Aorta (tissue), 5 donors: ENCODE measurements around the gene NUDT12. TPM values are rescaled to one million over a fixed set of nuclear protein-coding genes. Genes with fewer than 3 reads are reported as not detected.
A peak's percentile ranks its signal among the peaks of the same experiment; 100 is the strongest.

Experiments used
- ATAC-seq: fragments of 200-7000 bp; cut with Tn5 transposase; one replicate; pipeline ENCODE4 v1.9.1; 2022; ENCODE audit warnings: moderate library complexity; ENCODE audit not compliant: low FRiP score
- DNase-seq, 2 donors: peaks; one replicate each; pipeline ENCODE4 v3.0.0-alpha.2; 2020
- H3K27ac ChIP-seq, 2 donors: one replicate each; pipeline ENCODE4 v1.5.1; 2013; ENCODE audit warnings: low read length in 2 of 2, mild to moderate bottlenecking in 2 of 2, moderate library complexity in 2 of 2, control low read depth in 1 of 2, inconsistent platforms in 1 of 2, low read depth in 1 of 2
- H3K27me3 ChIP-seq, 2 donors: one replicate each; pipeline ENCODE4 v1.6.1; 2013; ENCODE audit warnings: control low read depth in 1 of 2, low read length in 1 of 2, mild to moderate bottlenecking in 1 of 2, moderate library complexity in 1 of 2; ENCODE audit not compliant: insufficient read depth in 2 of 2, control insufficient read depth in 1 of 2
- H3K36me3 ChIP-seq, 2 donors: one replicate each; pipeline ENCODE4 v1.6.1; 2013; ENCODE audit warnings: control low read depth in 1 of 2, low read length in 1 of 2, mild to moderate bottlenecking in 1 of 2; ENCODE audit not compliant: insufficient read depth in 2 of 2, control insufficient read depth in 1 of 2
- H3K4me1 ChIP-seq, 2 donors: one replicate each; pipeline ENCODE4 v1.6.1; 2013; ENCODE audit warnings: low read length in 2 of 2, control low read depth in 1 of 2, mild to moderate bottlenecking in 1 of 2, moderate library complexity in 1 of 2; ENCODE audit not compliant: insufficient read depth in 2 of 2, control insufficient read depth in 1 of 2
- H3K4me3 ChIP-seq, 2 donors: one replicate each; pipeline ENCODE4 v1.5.1; 2013; ENCODE audit warnings: low read length in 2 of 2, control low read depth in 1 of 2, mild to moderate bottlenecking in 1 of 2
- H3K9me3 ChIP-seq: one replicate; pipeline ENCODE4 v1.6.1; 2013; ENCODE audit warnings: mild to moderate bottlenecking, low read length; ENCODE audit not compliant: control insufficient read depth
- WGBS, 2 donors: extraction: QIAGEN DNeasy Blood & Tissue Kit; methylation state at CpG; one replicate each; pipeline ENCODE4 v1.1.7; 2013; 5-methylcytosine and 5-hydroxymethylcytosine counted together
- intact Hi-C, 2 donors: fragments of 100-400 bp; cut with DNase I; formaldehyde crosslinking; loops; one replicate each; pipeline versions ENCODE4 v1.14.2 to v1.15.0; 2022
- polyA plus RNA-seq, 2 donors: library from polyadenylated mRNA; stranded (reverse); fragments of 200-250 nt; gene quantifications; one replicate each; pipeline ENCODE4 v1.2.3, GENCODE V29; 2013
- total RNA-seq, 2 donors: library from RNA; stranded (reverse); fragmentation: NEBNext Ultra II Directional; extraction: Animal tissue kit (Norgen Biotek cat#: 25700); gene quantifications; one replicate each; pipeline ENCODE4 v1.2.1, GENCODE V29; 2021
- donor health status: healthy with polysubstance abuse.
- donor health status: Bipolar disorder and iron deficiency.
- donor health status: DM: no; HTN: no; CAD: no.
- donor health status: DM: no; HTN: no; CAD: no.
- donor health status: DM: yes; HTN: yes; CAD: no.

The NUDT12 gene
- total and polyA plus RNA-seq, 4 donors = 3.1 to 9.4 (median 7.9) TPM

DNA sequence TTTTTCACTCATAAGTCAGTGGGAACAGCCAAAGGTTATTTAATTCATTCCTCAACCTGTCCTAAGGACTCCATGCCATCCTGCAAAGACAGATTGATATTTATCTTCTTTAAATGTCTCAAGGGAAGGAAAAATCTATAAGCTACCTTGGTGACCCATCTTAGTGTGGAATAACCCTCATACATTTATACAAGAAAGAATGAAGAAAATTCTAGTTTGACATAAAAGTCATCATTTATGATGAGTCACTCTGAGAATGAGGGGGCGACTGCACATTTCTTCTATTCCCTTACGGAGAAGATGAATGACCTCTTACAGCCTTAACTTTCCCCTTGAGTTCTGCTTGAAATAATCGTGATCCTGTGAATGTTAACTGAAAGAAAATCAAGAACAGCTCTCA lies 26.8 kb upstream of the NUDT12 start:
- H3K9me3 ChIP-seq = no peaks in the 10 kb centered on the region
- no peak overlapping the region for H3K27ac ChIP-seq
- no peaks in the 10 kb centered on the region for H3K36me3 ChIP-seq
- H3K27me3 ChIP-seq = no peaks in the 10 kb centered on the region
- no peak overlapping the region for H3K4me3 ChIP-seq
- DNase-seq (no peak), ATAC-seq (no peak)
- intact Hi-C loops = no loop called here
- WGBS, 2 donors = 35 to 37% methylated on average over 3 of the region's 3 CpGs
- H3K4me1 ChIP-seq = no peaks in the 10 kb centered on the region

DNA sequence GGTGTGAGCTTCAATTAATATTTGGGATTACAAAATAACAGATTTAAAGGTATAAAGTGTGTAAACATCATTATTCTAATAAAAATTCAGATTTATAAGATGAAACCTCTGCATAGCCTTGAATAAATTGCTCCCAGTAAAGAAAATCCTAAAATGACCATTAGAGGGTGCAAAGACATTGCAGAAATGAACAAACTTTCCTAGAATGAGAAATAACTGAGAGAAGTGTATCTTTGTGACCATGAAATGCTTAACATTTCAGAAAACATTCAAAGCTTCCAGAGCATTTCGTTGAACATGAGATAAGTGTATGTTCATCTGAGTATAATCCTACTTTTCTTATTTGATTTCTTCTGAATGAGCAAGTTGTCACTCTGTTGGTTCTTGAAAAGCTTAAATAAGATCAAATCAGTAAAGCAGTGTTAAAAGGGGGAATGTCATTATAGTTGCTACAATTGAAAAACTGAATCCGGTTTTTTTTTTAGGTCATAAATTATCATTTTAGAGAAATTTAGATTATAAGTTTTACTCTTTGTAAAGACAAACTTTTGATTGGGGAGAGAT lies 24.7 kb upstream of the NUDT12 start:
- Histone ChIP-seq H3K36me3 (no peaks in the 10 kb centered on the region), H3K4me3 (no peak overlapping the region), H3K27me3 (no peaks in the 10 kb centered on the region), H3K27ac (no peak overlapping the region), H3K4me1 (no peaks in the 10 kb centered on the region), H3K9me3 (no peaks in the 10 kb centered on the region)
- WGBS, 2 donors = 13% methylated on average over 2 of the region's 2 CpGs
- DNase-seq (no peak), ATAC-seq (no peak)
- intact Hi-C loops = no loop called here

DNA sequence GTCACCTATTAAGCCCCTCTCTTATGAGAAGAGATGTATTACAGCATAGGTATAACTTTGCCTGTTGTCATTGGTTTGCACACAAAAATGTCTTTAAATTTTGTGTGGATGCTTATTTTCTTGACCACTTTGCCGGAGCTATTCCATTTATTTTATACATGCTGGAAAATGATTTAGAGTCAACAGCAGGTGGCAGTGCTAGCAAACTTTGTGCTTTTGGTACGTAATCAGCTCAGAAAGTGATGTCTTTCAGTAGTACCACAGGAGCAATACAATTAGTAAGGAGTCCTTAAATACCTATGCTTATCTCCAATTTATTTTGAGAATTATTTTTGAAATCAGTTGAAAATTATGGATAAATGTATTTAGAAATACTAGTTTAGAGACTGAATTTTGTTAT lies 19.8 kb upstream of the NUDT12 start:
- 23 to 37% methylated on average over 2 of the region's 2 CpGs for WGBS, 2 donors
- Histone ChIP-seq H3K9me3 (no peaks in the 10 kb centered on the region), H3K27me3 (no peaks in the 10 kb centered on the region), H3K4me3 (no peak overlapping the region), H3K27ac (no peak overlapping the region), H3K36me3 (no peaks in the 10 kb centered on the region), H3K4me1 (no peaks in the 10 kb centered on the region)
- intact Hi-C loops = no loop called here
- ATAC-seq (no peak), DNase-seq (no peak)

DNA sequence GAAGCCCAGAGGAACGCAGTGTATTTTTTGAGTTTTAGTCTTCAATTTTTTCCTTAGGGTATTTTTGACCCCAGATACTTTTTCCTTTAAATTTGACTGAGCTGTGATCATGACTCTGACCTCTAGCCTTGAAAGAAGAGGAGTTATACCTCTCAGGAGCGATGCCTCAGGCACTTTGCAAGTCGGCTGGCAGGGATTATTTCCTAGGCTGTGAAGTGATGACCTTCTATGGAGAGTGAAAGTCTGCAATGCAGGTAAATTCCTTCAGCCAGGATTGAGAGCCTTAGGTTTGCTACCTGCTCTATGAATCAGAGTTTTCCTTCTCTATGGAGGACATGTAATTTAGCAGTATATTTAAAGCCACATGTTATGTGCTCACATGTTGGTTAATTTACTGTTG lies 10.8 kb upstream of the NUDT12 start:
- Histone ChIP-seq H3K4me1 (no peaks in the 10 kb centered on the region), H3K4me3 (no peak overlapping the region), H3K27ac (no peak overlapping the region), H3K36me3 (no peaks in the 10 kb centered on the region), H3K9me3 (no peaks in the 10 kb centered on the region), H3K27me3 (no peaks in the 10 kb centered on the region)
- ATAC-seq = no peak
- no peak for DNase-seq
- WGBS, 2 donors = 82 to 85% methylated on average over 3 of the region's 3 CpGs
- intact Hi-C loops = no loop called here

DNA sequence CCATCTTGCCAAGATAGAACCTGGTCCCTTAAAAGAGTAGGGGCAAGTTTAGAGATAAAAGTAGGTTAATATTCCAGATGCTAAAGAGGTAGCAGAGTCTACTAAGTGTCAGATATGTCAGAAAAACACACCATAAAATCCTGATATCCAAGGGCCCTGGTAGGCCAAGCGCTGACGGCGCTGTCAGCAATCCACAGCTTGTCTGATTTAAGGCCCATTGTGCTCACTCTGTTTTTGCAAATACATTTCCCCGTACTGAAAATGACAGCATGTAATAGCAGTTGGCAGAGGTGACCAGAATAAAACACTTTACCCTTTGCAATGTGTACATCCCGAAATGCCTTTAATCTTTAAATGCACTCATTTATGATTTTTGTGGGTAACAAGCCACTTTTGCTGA lies 9.9 kb upstream of the NUDT12 start:
- Histone ChIP-seq H3K27me3 (no peaks in the 10 kb centered on the region), H3K27ac (no peak overlapping the region), H3K4me3 (no peak overlapping the region), H3K4me1 (no peaks in the 10 kb centered on the region), H3K36me3 (no peaks in the 10 kb centered on the region), H3K9me3 (no peaks in the 10 kb centered on the region)
- DNase-seq = no peak
- WGBS, 2 donors = 66 to 76% methylated on average over 5 of the region's 5 CpGs
- no peak for ATAC-seq
- intact Hi-C loops = no loop called here

DNA sequence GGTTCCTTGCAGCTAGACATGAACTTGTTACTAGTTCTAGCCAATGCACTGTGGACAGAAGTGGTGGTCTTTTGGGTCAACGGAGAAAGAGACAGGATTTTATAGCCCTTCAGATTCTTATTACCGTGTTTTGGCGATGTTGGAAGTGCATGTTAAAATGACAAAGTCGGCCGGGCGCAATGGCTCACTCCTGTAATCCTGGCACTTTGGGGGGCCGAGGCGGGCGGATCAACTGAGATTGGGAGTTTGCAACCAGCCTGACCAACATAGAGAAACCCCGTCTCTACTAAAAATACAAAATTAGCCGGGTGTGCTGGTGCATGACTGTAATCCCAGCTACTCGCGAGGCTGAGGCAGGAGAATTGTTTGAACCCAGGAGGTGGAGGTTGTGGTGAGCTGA lies 9.1 kb upstream of the NUDT12 start:
- intact Hi-C loops = no loop called here
- Histone ChIP-seq H3K27me3 (no peaks in the 10 kb centered on the region), H3K27ac (no peak overlapping the region), H3K36me3 (no peaks in the 10 kb centered on the region), H3K4me1 (no peaks in the 10 kb centered on the region), H3K4me3 (no peak overlapping the region), H3K9me3 (no peaks in the 10 kb centered on the region)
- DNase-seq (no peak), ATAC-seq (no peak)
- WGBS, 2 donors = 97 to 99% methylated on average over 13 of the region's 13 CpGs

DNA sequence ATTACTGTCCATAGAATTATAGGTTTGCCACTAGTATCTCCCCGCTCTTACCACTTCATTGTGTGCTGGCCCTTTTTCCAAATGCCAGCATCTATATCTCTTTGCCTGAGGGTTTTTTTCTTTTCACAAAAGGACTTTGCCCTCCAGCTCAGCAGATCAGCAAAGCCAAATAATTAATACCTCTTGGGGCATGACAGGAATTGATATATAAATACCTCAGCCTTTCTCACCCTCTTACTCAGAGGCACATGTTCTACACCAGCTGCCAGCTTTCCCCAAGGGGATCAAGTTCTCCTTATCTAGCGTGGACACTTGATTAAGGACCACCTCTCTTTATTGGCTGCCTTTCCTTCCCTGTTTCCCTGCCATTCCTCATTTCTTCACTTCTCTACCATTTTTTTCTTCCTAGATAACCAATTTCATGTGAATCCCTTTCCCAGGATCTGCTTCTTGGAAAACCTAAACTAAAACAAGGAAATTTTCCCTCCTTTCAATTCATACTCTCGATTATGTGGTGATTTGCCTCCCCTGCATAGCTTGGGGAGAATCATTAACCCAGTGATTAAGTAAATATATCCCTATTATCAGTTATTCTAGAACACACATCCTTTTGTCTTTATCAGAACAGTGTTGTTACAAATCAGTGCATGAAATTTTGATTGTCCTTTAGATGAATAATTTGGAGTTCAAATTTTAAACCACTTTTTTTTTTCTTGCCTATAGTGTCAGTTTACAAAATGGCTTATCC lies 6.9 kb upstream of the NUDT12 start:
- intact Hi-C loops = no loop called here
- 53 to 55% methylated on average over 3 of the region's 3 CpGs for WGBS, 2 donors
- no peaks in the 10 kb centered on the region for H3K4me1 ChIP-seq
- ATAC-seq (no peak), DNase-seq (no peak)
- no peaks in the 10 kb centered on the region for H3K36me3 ChIP-seq
- H3K4me3 ChIP-seq = no peak overlapping the region
- no peaks in the 10 kb centered on the region for H3K9me3 ChIP-seq
- no peaks in the 10 kb centered on the region for H3K27me3 ChIP-seq
- no peak overlapping the region for H3K27ac ChIP-seq

DNA sequence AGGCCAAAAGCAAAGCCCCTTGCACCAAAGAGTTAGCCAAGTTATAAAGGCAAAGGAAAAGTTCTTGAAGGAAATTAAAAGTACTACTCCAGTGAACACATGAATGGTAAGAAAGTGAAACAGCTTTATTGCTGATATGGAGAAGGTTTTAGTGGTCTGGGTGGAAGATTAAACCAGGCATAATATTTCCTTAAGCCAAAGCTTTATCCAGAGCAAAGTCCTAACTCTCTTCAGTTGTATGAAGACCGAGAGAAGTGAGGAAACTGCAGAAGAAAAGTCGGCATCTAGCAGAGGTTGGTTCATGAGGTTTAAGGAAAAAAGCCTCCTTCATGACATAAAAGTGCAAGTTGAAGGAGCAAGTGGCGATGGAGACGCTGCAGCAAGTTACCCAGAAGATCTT lies 3.1 kb upstream of the NUDT12 start:
- ATAC-seq (no peak), DNase-seq (no peak)
- no peak overlapping the region for H3K27ac ChIP-seq
- H3K4me1 ChIP-seq = no peaks in the 10 kb centered on the region
- no peaks in the 10 kb centered on the region for H3K27me3 ChIP-seq
- 92 to 93% methylated on average over 4 of the region's 4 CpGs for WGBS, 2 donors
- intact Hi-C loops = no loop called here
- no peak overlapping the region for H3K4me3 ChIP-seq
- H3K9me3 ChIP-seq = no peaks in the 10 kb centered on the region
- H3K36me3 ChIP-seq = no peaks in the 10 kb centered on the region

DNA sequence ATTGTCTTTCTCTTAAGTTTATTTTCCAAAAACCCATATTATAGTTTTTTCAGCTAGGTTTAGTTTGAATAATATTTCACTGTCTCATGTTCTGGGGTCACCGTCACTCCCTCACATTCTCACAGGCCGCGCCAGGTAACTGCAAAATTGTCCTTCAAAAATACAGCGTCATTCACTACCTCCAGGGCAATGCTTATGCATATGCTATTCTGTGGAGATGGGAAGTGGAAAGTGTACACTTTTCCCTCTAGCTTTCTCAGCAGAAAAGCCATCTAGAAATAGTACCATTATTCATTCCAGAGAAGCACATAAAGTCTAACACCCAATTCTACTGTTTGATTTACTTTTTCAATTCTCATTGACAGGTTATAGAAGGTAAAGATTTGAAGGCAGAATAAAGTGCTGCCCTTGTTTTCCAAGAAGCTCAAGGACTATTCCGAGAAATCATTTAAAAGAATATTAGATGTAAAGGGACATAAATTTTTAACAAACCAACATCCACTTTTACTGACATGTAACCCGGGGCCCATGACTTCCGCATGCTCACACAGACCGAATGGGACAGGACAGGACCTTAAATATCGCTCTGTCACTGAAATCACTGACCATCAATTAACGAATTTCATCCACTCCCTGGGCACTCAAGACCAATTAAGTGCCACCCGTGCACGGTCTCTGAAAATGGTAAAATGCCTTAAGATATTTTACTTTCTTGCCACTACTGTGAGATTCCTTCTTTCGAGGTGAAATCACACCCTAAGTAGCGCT lies 720 bp downstream of the NUDT12 start:
- intact Hi-C loops = no loop called here
- ATAC-seq = peak; percentile 51
- WGBS, 2 donors = 7 to 15% methylated on average over 14 of the region's 14 CpGs

More for the DNA sequence above, 720 bp downstream of the NUDT12 start:
- peak in 1 of 2 donors; percentile 44 for DNase-seq
- H3K27me3 ChIP-seq = no peaks in the 10 kb centered on the region
- no peaks in the 10 kb centered on the region for H3K9me3 ChIP-seq
- peak overlapping the region; percentile 78 to 93 for H3K4me3 ChIP-seq
- no peaks in the 10 kb centered on the region for H3K36me3 ChIP-seq
- peak overlapping the region; percentile 10 to 16 for H3K27ac ChIP-seq
- peaks cover 0 to 2% of the 10 kb centered on the region in 2 donors for H3K4me1 ChIP-seq
